ENCODE measurements around the gene ALDH1L1.

Gene ALDH1L1

DNA sequence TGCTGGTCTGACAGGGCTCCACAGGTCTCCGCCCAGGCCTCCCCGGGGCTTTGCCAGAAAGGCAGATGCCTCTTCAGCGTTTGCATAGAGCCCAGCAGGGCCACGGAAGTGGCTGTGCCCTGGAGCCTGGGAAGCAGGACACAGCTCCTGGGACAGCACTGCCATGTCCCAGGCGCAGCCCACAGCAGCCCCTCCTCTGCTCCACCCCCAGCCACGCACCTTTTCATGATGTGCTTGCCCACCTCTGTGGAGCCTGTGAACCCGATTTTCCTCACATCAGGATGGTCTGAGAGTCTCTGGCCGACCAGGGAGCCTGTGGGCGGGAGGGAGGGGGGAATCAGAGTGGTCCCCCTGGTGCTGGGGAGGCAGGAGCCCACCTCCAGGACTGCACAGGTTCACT lies 62.6 kb downstream of the ALDH1L1 start:
- DNase-seq: peak; percentile 13

DNA sequence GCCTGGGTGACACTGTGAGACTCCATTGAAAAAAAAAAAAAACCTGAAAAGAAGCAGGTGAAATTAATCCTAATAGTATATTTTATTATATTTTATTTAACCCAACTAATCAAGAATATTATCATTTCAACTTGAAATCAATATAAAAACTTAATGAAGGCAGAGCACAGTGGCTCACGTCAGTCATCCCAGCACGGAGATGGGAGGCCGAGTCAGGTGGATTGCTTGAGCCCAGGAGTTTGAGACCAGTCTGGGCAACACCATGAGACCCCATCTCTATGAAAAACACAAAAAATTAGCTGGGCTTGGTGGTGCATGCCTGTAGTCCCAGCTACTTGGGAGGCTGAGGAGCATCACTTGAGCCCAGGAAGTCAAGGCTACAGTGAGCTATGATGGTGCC lies 63.2 kb downstream of the ALDH1L1 start:
- peak; percentile 1 for DNase-seq

DNA sequence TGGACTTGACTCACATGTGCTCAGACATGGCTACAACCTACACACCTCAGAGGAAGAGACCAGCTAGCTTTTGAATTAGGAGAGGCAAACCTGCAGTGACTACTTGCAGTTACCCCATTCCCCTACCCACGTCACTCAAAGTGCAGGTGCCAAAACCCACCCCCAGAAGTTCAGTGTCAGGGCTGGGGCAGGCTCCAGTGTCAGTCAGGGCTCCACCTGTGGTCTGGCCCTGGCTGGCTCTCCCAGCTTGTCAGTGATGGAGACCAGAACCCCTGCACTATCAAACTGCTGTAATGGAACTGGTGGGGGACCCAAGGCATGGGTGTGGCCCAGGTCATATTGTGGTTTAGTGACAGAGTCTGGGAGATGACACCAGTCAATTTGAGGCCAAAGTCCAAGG lies 63.9 kb downstream of the ALDH1L1 start:
- peak; percentile 5 for DNase-seq

DNA sequence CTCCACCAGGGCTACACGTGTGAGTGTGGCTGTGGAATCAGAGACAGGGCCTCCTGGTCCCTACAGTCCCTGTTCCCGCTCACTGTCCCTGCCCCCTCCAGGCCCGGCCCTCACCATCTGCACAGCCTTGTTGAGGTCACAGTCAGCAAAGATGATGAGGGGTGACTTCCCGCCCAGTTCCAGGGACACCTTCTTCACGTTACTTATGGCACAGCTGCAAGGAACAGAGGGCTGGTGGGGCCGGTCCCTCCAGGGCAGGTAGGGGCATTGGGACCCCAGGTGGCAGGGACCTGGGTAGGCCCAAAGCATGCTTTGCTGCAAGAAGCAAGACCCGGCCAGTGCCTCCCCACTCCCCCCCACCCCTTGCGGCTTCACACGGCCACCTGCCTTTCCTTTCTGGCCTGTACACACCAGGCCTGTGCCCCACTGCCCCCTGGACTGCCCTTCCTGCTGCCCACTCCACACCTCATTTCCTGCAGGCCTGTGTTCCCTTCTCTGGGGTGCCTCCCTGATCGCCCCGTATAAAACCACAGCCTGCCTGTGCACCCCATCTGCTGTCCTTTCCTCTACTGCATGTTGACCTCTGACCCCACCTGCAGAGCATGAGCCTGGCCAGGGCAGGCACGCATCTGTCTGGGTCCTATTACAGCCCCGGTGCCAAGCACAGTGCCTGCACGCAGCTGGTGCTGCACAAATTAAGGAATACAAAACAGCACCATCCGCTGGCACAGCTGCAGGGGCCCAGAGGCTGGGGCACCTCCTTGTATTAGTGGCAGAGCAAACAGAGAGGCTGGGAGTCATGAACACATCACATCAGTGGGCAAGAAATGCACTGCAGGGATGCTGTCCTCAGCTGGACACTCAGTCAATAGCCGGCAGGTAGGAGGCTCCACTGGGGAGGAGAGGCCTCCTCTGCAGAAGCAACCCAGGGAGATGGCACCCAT lies 65.7 kb downstream of the ALDH1L1 start:
- DNase-seq: no peak

DNA sequence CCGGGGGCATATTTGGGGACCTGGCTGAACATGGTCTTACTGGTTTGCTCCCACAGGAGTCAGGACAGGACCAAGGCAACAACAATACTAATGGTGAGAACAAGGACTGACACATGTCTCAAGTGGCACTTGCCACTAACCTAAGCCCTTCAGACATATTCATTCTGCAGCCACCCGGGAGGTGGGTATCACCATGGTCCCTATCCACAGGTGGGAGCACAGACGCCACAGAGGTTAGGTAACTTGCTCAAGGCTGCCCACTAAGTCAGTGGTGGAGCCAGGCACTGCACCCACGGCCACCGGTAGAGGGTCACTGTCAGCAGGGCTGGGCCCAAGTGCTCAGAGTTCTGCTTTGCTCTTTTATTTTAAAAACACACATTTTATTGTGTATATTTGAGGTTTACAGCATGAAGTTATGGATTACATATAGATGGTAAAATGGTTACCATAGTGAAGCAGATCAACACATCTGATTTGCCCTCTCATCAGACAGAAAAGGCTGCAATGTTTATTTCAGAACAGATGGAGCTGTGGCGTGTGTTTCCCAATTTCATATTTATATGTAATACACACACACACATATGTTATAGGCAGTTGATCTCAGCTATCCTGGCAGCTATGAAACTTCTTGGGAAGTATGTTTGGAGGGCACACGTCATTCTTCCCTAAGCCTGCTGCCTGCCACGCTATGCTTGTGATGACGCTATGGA lies 66.5 kb downstream of the ALDH1L1 start:
- DNase-seq: no peak

DNA sequence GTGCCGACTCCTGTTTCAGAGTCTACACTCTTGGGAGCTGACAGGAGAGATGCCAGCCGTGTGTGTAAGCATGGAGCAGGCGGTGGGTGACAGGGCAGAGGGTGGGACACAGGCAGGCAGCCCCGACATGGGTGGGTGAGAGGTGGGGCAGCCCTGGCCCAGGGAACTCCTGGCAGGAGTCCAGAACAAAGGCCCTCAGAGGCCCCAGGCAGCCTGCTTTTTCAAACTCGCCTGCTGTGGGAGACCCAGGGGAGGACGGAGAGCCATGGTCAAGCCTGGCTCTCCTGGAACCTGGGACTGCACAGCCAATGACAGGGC lies 67.2 kb downstream of the ALDH1L1 start:
- DNase-seq: no peak

DNA sequence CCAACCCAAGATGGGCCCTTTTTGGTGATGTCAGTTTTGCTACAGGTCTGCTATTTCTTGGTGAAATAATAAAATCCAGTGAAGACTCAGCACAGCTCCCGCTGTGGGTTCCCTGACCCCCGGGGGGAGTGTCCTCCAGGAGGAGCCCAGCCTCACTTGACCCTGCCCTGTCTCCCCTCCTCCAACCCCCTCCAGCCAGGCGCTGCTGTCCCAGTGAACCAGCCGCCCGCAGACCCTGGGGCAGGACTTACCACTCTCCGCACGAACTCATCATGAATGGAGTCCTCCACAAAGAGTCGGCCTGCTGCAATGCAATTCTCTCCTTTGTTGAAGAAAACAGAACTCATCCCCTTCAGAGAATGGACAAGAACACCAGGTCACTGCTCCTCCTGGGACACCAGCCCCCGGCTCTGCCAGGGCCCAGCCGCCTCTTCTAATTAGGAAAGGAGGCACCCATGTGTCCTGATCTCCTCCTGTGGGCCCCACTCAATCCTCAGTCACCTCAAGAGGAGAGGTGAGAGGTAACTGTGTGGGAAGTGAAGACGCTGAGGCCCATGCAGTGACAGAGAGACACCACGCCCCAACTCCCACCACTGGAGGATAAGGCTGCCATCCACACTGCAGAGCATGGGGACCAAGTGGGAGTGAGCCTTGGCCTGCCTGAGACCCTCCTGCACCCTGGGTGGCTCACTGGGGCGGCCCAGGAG lies 67.7 kb downstream of the ALDH1L1 start:
- no peak for DNase-seq

DNA sequence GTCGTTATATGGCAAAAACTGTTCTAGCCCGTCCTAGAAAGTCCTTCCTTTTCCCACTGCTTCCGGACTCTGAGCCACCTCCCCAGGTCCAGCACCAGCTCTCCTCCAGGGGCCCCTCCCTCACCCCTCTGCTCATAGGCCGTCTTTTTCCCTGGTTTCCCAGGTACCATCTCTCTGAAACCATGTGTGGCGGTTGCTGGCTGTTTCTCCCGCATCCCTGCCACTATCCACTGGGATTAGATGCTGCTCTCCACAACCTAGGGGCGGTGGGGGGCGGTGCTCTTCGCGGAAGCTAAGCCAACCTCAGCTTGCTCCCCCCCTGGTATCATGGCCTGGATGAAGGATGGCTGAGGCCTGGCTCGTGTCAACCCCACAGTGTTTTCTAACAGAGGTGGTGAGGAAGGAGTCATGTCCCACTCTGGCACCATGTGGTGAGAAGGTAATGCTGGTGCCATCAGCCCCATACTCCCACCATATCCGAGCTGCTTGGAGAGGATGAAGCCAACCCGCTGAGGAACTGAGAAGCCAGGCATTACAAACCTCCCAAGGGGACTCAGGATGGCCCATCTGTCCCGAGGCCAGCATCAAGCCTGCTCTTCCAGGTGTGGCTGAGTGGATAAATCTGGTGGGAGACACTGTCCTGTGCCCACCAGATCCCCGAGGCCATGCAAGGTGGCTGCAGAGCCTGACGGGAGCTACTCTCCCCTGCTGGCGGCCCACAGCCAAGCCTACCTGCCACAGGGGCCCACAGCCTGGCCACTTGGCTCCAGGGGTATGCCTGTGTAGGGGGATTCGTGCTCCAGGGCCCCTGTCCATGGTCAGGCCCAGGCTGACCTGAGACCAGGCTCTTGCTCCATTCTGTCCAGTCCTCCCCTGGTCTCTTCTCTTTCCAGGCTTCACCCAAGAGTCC lies 68.6 kb downstream of the ALDH1L1 start:
- no peak for DNase-seq

DNA sequence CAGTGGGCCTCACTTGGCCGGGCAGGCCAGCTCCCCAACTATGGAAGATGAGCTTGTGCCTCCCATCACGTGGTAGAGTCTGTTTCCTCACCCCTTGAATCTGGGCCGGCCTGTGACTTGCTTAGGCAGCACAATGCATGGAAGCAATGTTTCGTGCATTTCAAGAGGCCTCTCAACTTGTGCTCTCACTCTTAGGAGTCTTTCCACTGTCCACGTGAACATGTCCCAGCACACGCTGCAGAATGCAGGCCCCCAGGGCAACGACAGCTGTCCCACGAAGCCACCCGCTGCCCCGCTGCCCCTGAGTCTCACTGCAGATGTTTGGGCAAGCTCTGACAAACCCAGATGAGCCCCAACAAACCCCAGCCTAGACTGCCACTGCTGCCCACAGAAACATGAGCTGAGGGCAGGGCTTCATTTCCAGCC lies 69.2 kb downstream of the ALDH1L1 start:
- no peak for DNase-seq

DNA sequence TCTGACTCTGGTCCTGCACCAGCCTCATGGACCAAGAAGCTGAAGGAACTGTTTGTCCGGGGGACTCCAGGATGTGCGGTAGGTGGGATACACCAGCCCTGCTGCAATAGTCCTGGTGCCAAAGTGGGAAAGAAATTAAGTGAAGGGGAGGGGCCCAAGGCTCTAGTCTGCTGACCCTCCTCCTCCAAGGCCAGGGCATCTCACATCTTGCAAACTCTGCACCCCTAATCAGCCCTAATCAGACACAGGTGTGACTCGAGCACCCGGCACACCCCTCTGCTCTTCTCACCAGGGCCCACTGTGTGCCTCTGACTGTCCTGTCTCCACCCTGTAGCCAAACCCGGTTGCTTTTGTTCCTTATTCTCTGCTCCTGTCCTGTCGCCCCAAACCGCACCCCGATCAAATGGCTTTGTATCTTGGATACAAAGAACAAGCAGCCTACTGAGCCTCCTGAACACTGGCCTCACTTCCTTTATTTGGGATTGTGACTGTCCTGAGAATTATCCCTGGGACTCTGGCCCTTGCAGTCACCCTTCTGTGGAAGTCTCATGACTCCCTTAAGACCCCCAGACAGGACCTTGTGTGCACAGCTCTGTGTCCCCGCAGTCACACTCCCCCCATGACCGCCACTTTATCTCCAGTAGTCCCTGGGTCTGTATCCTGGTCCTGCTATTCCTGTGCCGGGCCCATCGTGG lies 69.8 kb downstream of the ALDH1L1 start:
- no peak for DNase-seq

DNA sequence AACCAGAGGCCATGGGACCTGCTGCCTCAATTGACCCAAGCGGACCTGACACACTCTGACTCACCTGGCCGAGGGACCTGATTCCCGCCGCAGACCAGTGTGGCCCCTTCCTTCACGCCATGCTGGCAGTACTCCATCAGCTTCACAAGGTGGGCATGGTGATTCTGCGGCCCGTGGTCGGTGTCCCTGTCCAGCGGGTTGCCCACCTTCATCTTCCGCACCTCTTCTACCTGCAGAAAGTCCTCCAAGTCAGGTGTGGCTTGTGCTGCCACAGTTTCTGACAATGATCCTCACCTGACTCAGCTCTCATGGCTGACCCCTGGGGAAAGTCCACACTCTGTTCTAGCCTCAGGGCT lies 70.5 kb downstream of the ALDH1L1 start:
- DNase-seq: no peak

DNA sequence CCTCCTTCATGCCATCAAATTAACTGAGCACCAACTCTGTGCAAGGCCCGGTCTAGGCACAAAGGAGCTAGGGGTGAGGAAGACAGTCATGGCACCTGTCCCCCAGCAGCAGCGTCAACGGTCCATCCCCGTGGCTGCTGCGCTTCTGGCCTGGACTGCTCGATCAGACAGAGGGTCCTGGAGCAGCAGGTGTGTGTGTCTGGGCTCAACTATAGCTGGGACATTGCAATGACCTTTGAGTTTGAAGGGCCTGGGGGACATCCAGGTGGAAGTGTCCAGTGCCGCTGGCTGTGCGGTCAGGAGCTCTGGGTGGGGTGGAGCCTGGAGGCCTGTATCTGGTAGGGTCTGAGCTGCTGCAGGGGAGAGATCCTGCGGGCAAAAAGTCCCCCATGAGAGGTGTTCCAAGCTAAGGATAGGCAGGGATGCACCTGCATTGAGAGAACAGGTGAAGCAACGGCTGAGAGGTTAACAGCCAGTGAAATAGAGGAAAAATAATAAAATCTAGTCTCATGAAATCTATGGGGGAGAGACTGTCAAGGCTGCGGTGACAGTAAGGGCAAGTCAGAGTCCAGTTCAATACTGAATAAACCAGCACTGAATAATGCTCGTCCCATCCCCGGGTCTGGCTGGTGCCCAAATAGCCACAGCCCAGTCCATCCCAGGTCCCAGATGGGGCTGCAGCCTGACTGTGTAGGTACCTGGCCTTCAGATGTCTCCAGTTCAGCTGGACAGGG lies 71.1 kb downstream of the ALDH1L1 start:
- DNase-seq: no peak

DNA sequence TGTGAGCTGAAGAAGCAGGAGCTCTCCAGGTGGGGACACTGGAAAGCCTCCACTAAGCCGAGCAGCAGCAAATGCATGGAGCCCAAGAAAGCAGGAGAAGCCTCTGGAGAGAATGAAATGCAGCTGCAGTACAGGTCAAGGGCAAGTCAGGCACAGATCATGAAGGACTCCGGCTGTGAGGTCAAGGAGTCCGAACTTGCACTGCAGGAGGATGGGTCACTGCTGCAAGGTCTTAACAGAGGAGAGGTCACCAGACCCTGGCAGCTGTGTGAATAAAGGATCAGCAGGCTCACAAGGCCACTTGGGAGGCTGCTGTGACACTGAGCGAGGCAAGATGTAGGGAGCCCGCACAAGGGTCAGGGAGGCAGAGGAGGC lies 71.7 kb downstream of the ALDH1L1 start:
- no peak for DNase-seq

DNA sequence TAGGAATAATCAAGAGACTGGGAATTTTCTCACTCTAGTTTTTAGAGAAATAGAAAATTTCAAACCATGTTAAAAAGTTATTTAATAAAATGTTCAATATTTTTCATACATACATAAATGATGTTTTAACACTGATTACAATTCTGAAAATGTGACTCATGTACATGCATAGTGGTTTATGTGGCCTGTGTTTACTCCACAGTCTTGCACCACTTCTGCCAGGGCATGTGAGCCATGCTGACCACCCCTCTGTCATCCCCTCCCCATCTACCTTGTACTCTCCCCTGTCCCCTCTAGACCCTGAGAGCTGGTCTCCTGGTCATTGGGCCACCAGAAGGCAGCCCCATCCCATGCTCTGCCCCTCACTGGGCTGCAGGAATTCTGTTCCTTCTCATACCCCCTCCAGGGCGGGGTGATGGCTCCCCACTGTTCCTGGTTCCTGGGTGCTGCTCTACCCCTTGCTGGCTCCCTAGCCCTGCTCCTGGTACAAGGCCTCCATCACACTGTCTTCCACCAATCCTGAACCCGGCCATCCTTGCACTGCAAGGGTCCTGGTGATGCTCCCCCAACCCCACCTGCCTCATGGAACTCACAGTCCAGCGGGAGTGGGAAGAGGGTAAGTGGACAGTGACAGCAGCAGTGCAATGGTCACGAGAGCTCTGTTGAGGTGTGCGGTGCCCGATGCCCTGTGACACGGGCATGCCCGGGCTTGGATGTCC lies 72.3 kb downstream of the ALDH1L1 start:
- DNase-seq: no peak

DNA sequence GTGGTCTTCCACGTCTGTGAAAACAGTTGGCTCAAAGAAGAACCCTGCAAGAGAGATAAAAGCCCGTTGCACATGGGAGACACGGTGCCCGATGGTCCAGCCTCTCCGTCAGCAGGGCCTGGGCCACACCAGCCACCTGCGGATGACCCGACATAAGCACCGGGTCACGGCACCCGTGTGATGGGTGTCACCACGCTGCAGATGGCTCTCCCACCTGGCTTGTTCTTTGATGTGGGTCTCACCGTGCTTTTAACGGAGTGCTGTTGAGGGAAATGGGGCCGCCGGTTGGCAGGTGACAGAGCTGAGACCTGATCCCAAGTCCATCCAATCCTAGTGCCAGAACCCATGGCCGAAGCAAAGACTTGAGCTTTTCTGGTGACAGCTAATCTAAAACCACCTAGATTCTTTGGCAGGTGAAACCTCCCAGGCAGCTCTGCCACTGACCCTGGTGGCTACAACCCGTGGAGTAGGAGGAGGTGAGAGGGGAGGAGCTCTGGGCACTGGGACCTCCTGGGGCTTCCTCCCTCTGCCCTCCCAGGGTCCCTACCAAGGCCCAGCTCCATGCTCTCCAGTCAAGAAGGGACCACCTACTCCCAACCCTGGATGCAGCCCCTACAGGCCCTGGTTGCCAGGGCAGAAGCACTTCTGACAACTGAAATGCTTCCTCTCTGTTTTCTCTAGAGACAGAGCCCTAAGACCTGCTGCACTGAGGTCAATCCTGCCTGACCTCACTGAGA lies 73.0 kb downstream of the ALDH1L1 start:
- no peak for DNase-seq

DNA sequence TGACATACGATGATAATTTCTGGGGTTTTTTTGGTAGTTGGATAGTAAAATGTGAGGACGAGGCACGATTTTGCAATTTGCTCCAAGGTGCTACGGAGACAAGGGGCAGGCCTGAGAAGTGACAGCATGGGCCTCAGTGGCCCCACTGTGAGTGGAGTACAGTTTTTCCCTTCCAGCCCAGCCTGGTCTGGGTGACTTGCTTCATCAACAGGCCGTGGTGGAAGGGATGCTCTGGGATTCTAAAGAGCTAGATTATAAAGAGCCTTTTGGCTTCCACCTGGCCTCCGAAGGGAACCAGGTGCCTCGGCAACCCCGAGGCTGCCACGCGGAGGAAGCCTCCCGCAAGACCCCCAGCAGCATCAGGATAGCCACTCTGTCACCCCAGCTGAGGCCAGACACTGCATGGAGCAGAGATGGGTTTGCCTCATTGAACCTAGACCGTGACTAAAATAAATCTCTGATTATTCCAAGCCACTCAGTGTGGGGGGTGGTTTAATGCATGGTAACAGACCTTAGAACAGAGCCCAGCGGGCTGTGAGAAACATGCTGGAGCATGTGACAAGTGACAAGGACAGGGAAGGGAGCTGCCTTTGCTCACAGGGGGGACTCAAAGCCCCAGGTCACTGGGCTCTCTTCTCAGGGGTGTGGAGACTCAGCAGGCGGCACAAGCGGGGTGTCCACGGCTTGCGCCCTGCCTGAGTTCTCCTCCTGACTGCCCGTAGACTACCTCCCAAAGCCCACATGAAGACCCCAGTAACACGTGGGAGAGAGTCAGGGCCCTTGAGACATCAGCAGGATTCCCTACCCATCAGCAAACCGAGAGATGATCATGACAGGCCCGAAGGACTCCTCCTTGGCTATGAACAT lies 73.8 kb downstream of the ALDH1L1 start:
- DNase-seq: no peak

DNA sequence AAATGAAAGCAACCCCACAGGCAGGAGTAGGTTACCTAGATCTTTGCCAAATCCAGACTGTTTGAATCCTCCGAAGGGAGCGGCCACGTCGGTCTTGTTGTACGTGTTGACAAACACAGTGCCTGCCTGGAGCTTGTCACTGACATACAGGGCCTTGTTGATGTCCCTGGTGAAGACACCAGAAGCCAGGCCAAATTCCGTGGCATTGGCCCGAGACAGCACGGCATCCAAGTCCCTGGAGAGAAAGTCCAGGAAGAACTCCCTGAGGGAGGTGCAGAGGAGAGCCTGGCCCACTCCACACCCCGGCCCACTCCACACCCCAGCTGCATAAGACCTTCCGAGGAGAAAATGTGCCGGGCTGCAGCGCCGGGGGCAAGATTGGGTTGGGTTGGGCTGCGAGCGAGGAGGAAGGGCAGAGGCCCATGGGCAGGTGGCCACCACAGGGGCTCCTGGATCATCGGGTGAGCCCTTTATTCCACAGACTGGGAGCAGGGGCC lies 74.6 kb downstream of the ALDH1L1 start:
- DNase-seq: no peak

DNA sequence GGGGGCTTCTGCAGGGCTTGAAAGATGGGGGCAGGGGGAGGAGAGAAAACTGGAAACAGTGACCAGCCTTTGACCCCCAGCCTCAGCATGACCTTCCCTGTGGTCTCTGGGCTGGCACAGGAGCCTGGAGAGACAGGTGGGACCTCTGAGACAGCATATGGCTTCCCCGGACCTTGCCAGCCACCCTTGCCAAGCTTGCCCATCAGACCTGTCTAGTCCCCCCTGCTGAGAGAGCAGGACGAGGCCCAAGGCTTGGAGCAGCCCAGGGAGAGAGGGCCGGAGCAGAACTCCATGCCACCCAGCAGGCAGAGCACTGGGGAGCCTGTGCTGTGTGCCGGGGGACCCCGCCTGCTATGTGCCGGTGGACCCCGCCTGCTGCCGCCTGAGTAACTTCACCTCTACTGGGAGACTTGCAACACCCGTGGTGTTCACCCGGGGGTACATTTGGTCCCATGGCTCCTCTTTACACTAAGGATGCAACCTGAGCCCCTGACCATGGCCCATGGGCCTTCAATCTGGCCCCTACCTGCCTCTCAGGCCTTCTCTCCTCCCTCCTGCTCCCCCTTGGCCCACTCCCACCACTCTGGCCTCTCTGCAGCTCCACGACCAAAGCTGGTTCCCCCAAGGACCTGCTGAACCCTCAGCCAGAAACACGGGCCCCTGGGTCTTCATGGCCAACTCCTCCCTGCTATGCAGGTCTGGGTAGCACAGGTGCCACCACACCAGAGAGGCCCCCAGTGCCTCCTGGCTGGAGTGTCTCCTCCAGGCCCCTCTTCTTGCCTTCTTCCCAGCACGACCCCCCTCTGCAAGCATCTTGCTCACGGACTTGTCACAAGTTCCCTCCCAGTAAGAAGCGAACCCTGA lies 75.4 kb downstream of the ALDH1L1 start:
- no peak for DNase-seq
